ENCODE measurements around the gene ALPP. TPM values are rescaled to one million over a fixed set of nuclear protein-coding genes. Genes with fewer than 3 reads are reported as not detected.
A peak's percentile ranks its signal among the peaks of the same experiment; 100 is the strongest.

Gene ALPP
- total and polyA plus RNA-seq, 2 experiments from 2014 or later: not detected

- Histone ChIP-seq H3K79me2 (ENCODE audit: insufficient read depth) (no peaks in the 10 kb centered on the region), H3F3A (ENCODE audit: insufficient read depth) (no peaks in the 10 kb centered on the region), H3K9me2 (ENCODE audit: insufficient read depth) (no peaks in the 10 kb centered on the region), H3K36me3 (ENCODE audit: low read depth) (no peaks in the 10 kb centered on the region), H3K9ac (no peak overlapping the region), H3K9me3 (ENCODE audit: low read depth) (no peaks in the 10 kb centered on the region), H3K4me2 (ENCODE audit: unreplicated experiment) (peak overlapping the region; percentile 57), H3K27ac (no peak overlapping the region), H3K27me3 (replicated peaks; ENCODE audit: insufficient read depth) (peaks cover 57% of the 10 kb centered on the region), H2AFZ (0 out of 2 replicates have a peak overlapping the region, but pooled peaks have one; percentile 41), H4K20me1 (ENCODE audit: insufficient read depth) (no peaks in the 10 kb centered on the region), H3K4me3 (peak overlapping the region; percentile 57), H3K4me1 (ENCODE audit: insufficient read depth) (no peaks in the 10 kb centered on the region)
- in situ Hi-C loops (cut with MboI): no loop called here
- DNase-seq: peak; percentile 62
- 3 to 4% methylated on average over 40 to 49 of the region's 49 CpGs for WGBS, 2 experiments (ENCODE audit: low coverage in 1 of 2, low lambda C conversion rate in 2 of 2, missing lambda C conversion rate in 2 of 2)
- TF ChIP-seq EZH2phosphoT487 (IDR thresholded peaks at IDR 0.05; ENCODE audit: insufficient read depth, low read depth) (no peak), EZH2 (IDR thresholded peaks at IDR 0.05; ENCODE audit: insufficient read depth, poor library complexity, severe bottlenecking) (peak; percentile 50)
Measured at GRCh38 chr2:232418466-232419244, 40.1 kb downstream of the ALPP start.

GRCh38 chr2:232419245-232420072, 40.9 kb downstream of the ALPP start:
- 5 to 8% methylated on average over 61 to 77 of the region's 79 CpGs for whole genome bisulfite sequencing, 2 experiments (ENCODE audit: low coverage in 1 of 2, low lambda C conversion rate in 2 of 2, missing lambda C conversion rate in 2 of 2)
- Histone ChIP-seq H3K4me2 (ENCODE audit: unreplicated experiment) (peak overlapping the region; percentile 57), H3K4me3 (peak overlapping the region; percentile 57; the same call in 1 of the 2 replicates), H3K9me3 (ENCODE audit: low read depth) (no peaks in the 10 kb centered on the region), H3K27me3 (replicated peaks; ENCODE audit: insufficient read depth) (peaks cover 58% of the 10 kb centered on the region), H3F3A (ENCODE audit: insufficient read depth) (no peaks in the 10 kb centered on the region), H3K4me1 (ENCODE audit: insufficient read depth) (no peaks in the 10 kb centered on the region), H3K79me2 (ENCODE audit: insufficient read depth) (no peaks in the 10 kb centered on the region), H4K20me1 (ENCODE audit: insufficient read depth) (no peaks in the 10 kb centered on the region), H3K9me2 (ENCODE audit: insufficient read depth) (no peaks in the 10 kb centered on the region), H3K9ac (no peak overlapping the region), H3K36me3 (ENCODE audit: low read depth) (no peaks in the 10 kb centered on the region), H3K27ac (no peak overlapping the region), H2AFZ (no peak overlapping the region)
- TF ChIP-seq EZH2 (IDR thresholded peaks at IDR 0.05; ENCODE audit: insufficient read depth, poor library complexity, severe bottlenecking) (no peak), EZH2phosphoT487 (IDR thresholded peaks at IDR 0.05; ENCODE audit: insufficient read depth, low read depth) (no peak)
- no peak for DNase-seq
- in situ Hi-C loops (cut with MboI): loop anchor here (10.0 kb wide), 1 partner anchor 515 kb away; no protein-coding TSS in a partner anchor

- Histone ChIP-seq H3K4me2 (ENCODE audit: unreplicated experiment) (no peak overlapping the region), H2AFZ (no peak overlapping the region), H3K27me3 (replicated peaks; ENCODE audit: insufficient read depth) (peaks cover 64% of the 10 kb centered on the region), H4K20me1 (ENCODE audit: insufficient read depth) (no peaks in the 10 kb centered on the region), H3K9me2 (ENCODE audit: insufficient read depth) (no peaks in the 10 kb centered on the region), H3K79me2 (ENCODE audit: insufficient read depth) (no peaks in the 10 kb centered on the region), H3K9ac (no peak overlapping the region), H3K36me3 (ENCODE audit: low read depth) (no peaks in the 10 kb centered on the region), H3F3A (ENCODE audit: insufficient read depth) (no peaks in the 10 kb centered on the region), H3K4me1 (ENCODE audit: insufficient read depth) (no peaks in the 10 kb centered on the region), H3K4me3 (no peak overlapping the region), H3K9me3 (ENCODE audit: low read depth) (no peaks in the 10 kb centered on the region), H3K27ac (no peak overlapping the region)
- DNase-seq: no peak
- WGBS, 2 experiments (ENCODE audit: low coverage in 1 of 2, low lambda C conversion rate in 2 of 2, missing lambda C conversion rate in 2 of 2): 4 to 9% methylated on average over 11 to 22 of the region's 22 CpGs
- in situ Hi-C loops (cut with MboI): loop anchor here (10.0 kb wide), 1 partner anchor 515 kb away; no protein-coding TSS in a partner anchor
- TF ChIP-seq EZH2phosphoT487 (IDR thresholded peaks at IDR 0.05; ENCODE audit: insufficient read depth, low read depth): no peak
- TF ChIP-seq EZH2 (IDR thresholded peaks at IDR 0.05; ENCODE audit: insufficient read depth, poor library complexity, severe bottlenecking): peak; percentile 66
Measured at GRCh38 chr2:232420073-232420454, 41.5 kb downstream of the ALPP start.

- Histone ChIP-seq H3K4me2 (ENCODE audit: unreplicated experiment) (no peak overlapping the region), H4K20me1 (ENCODE audit: insufficient read depth) (no peaks in the 10 kb centered on the region), H3K36me3 (ENCODE audit: low read depth) (no peaks in the 10 kb centered on the region), H3K79me2 (ENCODE audit: insufficient read depth) (no peaks in the 10 kb centered on the region), H3K4me1 (ENCODE audit: insufficient read depth) (no peaks in the 10 kb centered on the region), H3K27me3 (replicated peaks; ENCODE audit: insufficient read depth) (peaks cover 69% of the 10 kb centered on the region), H3K9ac (no peak overlapping the region), H3K27ac (no peak overlapping the region), H3K4me3 (peak overlapping the region; percentile 15; the same call in 1 of the 2 replicates), H3K9me3 (ENCODE audit: low read depth) (no peaks in the 10 kb centered on the region), H3F3A (ENCODE audit: insufficient read depth) (no peaks in the 10 kb centered on the region), H2AFZ (no peak overlapping the region), H3K9me2 (ENCODE audit: insufficient read depth) (no peaks in the 10 kb centered on the region)
- in situ Hi-C loops (cut with MboI): loop anchor here (10.0 kb wide), 1 partner anchor 516 kb away; no protein-coding TSS in a partner anchor
- WGBS, 2 experiments (ENCODE audit: low coverage in 1 of 2, low lambda C conversion rate in 2 of 2, missing lambda C conversion rate in 2 of 2): 3 to 5% methylated on average over 59 to 63 of the region's 79 CpGs
- DNase-seq: peak; percentile 42
- no peak for TF ChIP-seq EZH2phosphoT487 (IDR thresholded peaks at IDR 0.05; ENCODE audit: insufficient read depth, low read depth)
- peak; percentile 89 for TF ChIP-seq EZH2 (IDR thresholded peaks at IDR 0.05; ENCODE audit: insufficient read depth, poor library complexity, severe bottlenecking)
Measured at GRCh38 chr2:232420463-232421188, 42.1 kb downstream of the ALPP start.

Measured in GM23248 (cell line).